H1 (cell line): ENCODE results near the gene DNAJB11. TPM values are rescaled to one million over a fixed set of nuclear protein-coding genes. Genes with fewer than 3 reads are reported as not detected.

Source experiments
- CTCF ChIA-PET: fragments of 300-600 bp; sonication (Branson Sonifier 250); formaldehyde crosslinking; loops from one replicate; lab custom pipeline; 2021; ENCODE audit not compliant: partially characterized antibody; lab: Charles Lee
- POLR2A ChIA-PET: fragments of 300-600 bp; sonication (Branson Sonifier 250); formaldehyde crosslinking; loops from one replicate; lab custom pipeline; 2021; ENCODE audit warnings: inconsistent platforms; ENCODE audit not compliant: partially characterized antibody; lab: Charles Lee
- DNase-seq, 2 experiments: peaks; one replicate each; pipeline versions ENCODE4 v3.0.0 to v3.0.0-alpha.2; 2010 to 2022; ENCODE audit warnings: low spot score in 2 of 2, low read depth in 1 of 2, mixed read lengths in 1 of 2
- FAIRE-seq: peaks from 2 replicates; lab custom pipeline; 2011; peaks lifted over from hg19 to GRCh38; lab: Jason Lieb, UNC
- H2AFZ ChIP-seq: 2 replicates; pipeline ENCODE4 v1.8.1; 2012; ENCODE audit warnings: low read length, inconsistent platforms
- H2AK5ac ChIP-seq: 2 replicates; pipeline ENCODE4 v1.6.1; 2013; ENCODE audit warnings: low read depth, low read length
- H2BK120ac ChIP-seq: replicated peaks from 2 replicates; pipeline ENCODE3; 2013; ENCODE audit warnings: low read depth, low read length, inconsistent platforms
- H2BK12ac ChIP-seq: 2 replicates; pipeline ENCODE4 v1.6.1; 2013; ENCODE audit warnings: low read depth, low read length
- H2BK15ac ChIP-seq: 2 replicates; pipeline ENCODE4 v1.6.1; 2013; ENCODE audit warnings: low read length
- H2BK20ac ChIP-seq: 2 replicates; pipeline ENCODE4 v1.6.1; 2013; ENCODE audit warnings: low read length
- H2BK5ac ChIP-seq: 2 replicates; pipeline ENCODE4 v1.6.1; 2013; ENCODE audit warnings: low read depth, low read length
- H3K14ac ChIP-seq: 2 replicates; pipeline ENCODE4 v1.6.1; 2013; ENCODE audit warnings: inconsistent platforms; ENCODE audit not compliant: insufficient read length
- H3K18ac ChIP-seq: 2 replicates; pipeline ENCODE4 v1.6.1; 2013; ENCODE audit warnings: low read length; ENCODE audit errors: extremely low read depth
- H3K23ac ChIP-seq: 2 replicates; pipeline ENCODE4 v1.6.1; 2013; ENCODE audit warnings: inconsistent platforms; ENCODE audit not compliant: insufficient read length
- H3K23me2 ChIP-seq: 2 replicates; pipeline ENCODE4 v1.6.1; 2013; ENCODE audit warnings: low read depth, low read length
- H3K27ac ChIP-seq: 2 replicates; pipeline ENCODE4 v1.6.1; 2011; ENCODE audit warnings: low read depth, low read length, inconsistent platforms
- H3K27me3 ChIP-seq, 4 experiments: replicated peaks in 1 of 4; 1 replicate in 1 of 4; 2 replicates in 3 of 4; pipeline versions ENCODE4 v1.6.1 to v1.8.1; 2011 to 2013; ENCODE audit warnings: low read length in 3 of 4, mild to moderate bottlenecking in 3 of 4, inconsistent platforms in 2 of 4, mixed read lengths in 2 of 4, moderate library complexity in 1 of 4; ENCODE audit not compliant: control insufficient read depth in 3 of 4, insufficient read depth in 3 of 4; ENCODE audit errors: extremely low read depth in 1 of 4
- H3K36me3 ChIP-seq, 4 experiments: 2 replicates each; pipeline versions ENCODE4 v1.6.1 to v1.8.1; 2011 to 2013; ENCODE audit warnings: mild to moderate bottlenecking in 4 of 4, low read length in 3 of 4, moderate library complexity in 2 of 4, control low read depth in 1 of 4, inconsistent platforms in 1 of 4; ENCODE audit not compliant: insufficient read depth in 4 of 4, control insufficient read depth in 2 of 4
- H3K4ac ChIP-seq: replicated peaks from 2 replicates; pipeline ENCODE3; 2013; ENCODE audit warnings: low read length, low read depth, mixed read lengths, inconsistent platforms; ENCODE audit not compliant: insufficient read length
- H3K4me1 ChIP-seq, 4 experiments: replicated peaks in 1 of 4; 1 replicate in 1 of 4; 2 replicates in 3 of 4; pipeline versions ENCODE4 v1.6.1 to v1.8.1; 2011 to 2013; ENCODE audit warnings: low read length in 3 of 4, inconsistent platforms in 2 of 4, mixed read lengths in 1 of 4; ENCODE audit not compliant: insufficient read depth in 4 of 4, control insufficient read depth in 3 of 4
- H3K4me2 ChIP-seq, 2 experiments: 2 replicates each; pipeline versions ENCODE4 v1.6.1 to v1.8.1; 2011 to 2013; ENCODE audit warnings: low read depth in 2 of 2, low read length in 2 of 2, control low read depth in 1 of 2, inconsistent platforms in 1 of 2, mild to moderate bottlenecking in 1 of 2; ENCODE audit not compliant: insufficient read depth in 1 of 2
- H3K4me3 ChIP-seq, 4 experiments: fragments of 200-600, 300-600 bp in 1 of 4; sonication (generic), shearing (Covaris generic), sonication (Bioruptor Twin) in 1 of 4; 2 replicates each; pipeline versions ENCODE4 v1.5.1 to v1.8.1; 2011 to 2016; ENCODE audit warnings: low read length in 4 of 4, low read depth in 3 of 4, control low read depth in 2 of 4, inconsistent platforms in 2 of 4, mild to moderate bottlenecking in 2 of 4, mixed read lengths in 1 of 4, moderate library complexity in 1 of 4; ENCODE audit not compliant: insufficient read depth in 2 of 4; ENCODE audit errors: extremely low read depth in 1 of 4
- H3K56ac ChIP-seq: replicated peaks from 2 replicates; pipeline ENCODE3; 2013; ENCODE audit warnings: low read depth, mild to moderate bottlenecking, mixed read lengths, low read length, inconsistent platforms; ENCODE audit not compliant: insufficient read length
- H3K79me1 ChIP-seq: 2 replicates; pipeline ENCODE4 v1.6.1; 2013; ENCODE audit warnings: low read depth, low read length, control low read depth
- H3K79me2 ChIP-seq, 2 experiments: 2 replicates each; pipeline versions ENCODE4 v1.6.1 to v1.8.1; 2012 to 2013; ENCODE audit warnings: low read length in 2 of 2, mild to moderate bottlenecking in 2 of 2, inconsistent platforms in 1 of 2; ENCODE audit not compliant: insufficient read depth in 2 of 2, control insufficient read depth in 1 of 2
- H3K9ac ChIP-seq, 4 experiments: replicated peaks in 1 of 4; 1 replicate in 1 of 4; 2 replicates in 3 of 4; pipeline versions ENCODE4 v1.6.1 to v1.8.1; 2011 to 2013; ENCODE audit warnings: low read depth in 3 of 4, low read length in 3 of 4, control low read depth in 2 of 4, mild to moderate bottlenecking in 2 of 4, moderate library complexity in 2 of 4, inconsistent platforms in 1 of 4; ENCODE audit errors: extremely low read depth in 1 of 4
- H3K9me3 ChIP-seq, 2 experiments: 2 replicates each; pipeline versions ENCODE4 v1.6.1 to v1.8.1; 2012 to 2013; ENCODE audit warnings: mild to moderate bottlenecking in 2 of 2, moderate library complexity in 2 of 2, control low read depth in 1 of 2, inconsistent platforms in 1 of 2, low read depth in 1 of 2, low read length in 1 of 2, mixed read lengths in 1 of 2; ENCODE audit not compliant: insufficient read depth in 2 of 2
- H4K20me1 ChIP-seq, 2 experiments: replicated peaks in 1 of 2; 2 replicates each; pipeline versions ENCODE3 to v1.8.1; 2011 to 2013; ENCODE audit warnings: inconsistent platforms in 2 of 2, low read length in 2 of 2, mild to moderate bottlenecking in 1 of 2; ENCODE audit not compliant: insufficient read depth in 2 of 2, control insufficient read depth in 1 of 2
- H4K5ac ChIP-seq: 2 replicates; pipeline ENCODE4 v1.6.1; 2013; ENCODE audit warnings: low read length, low read depth, mixed read lengths, inconsistent platforms; ENCODE audit not compliant: insufficient read length
- H4K8ac ChIP-seq: 2 replicates; pipeline ENCODE4 v1.8.0; 2013; ENCODE audit warnings: mild to moderate bottlenecking, moderate library complexity, low read length, inconsistent platforms; ENCODE audit not compliant: insufficient read depth; ENCODE audit errors: extremely low read depth
- H4K91ac ChIP-seq: replicated peaks from 2 replicates; pipeline ENCODE3; 2013; ENCODE audit warnings: low read length, mixed read lengths, inconsistent platforms; ENCODE audit not compliant: insufficient read length
- BRCA1 ChIP-seq: IDR thresholded peaks from 2 replicates; pipeline ENCODE4 v1.6.1; 2012; ENCODE audit warnings: low read depth, low read length, improper control_type of control experiment
- CBX5 ChIP-seq: fragments of 300-800, 300-1000 bp; sonication (generic); IDR thresholded peaks from 2 replicates; pipeline ENCODE4 v1.7.1; 2016; ENCODE audit warnings: antibody characterized with exemption, low read length, low read depth
- CEBPB ChIP-seq: IDR thresholded peaks from 2 replicates; pipeline ENCODE4 v1.6.1; 2012; ENCODE audit warnings: low read depth, low read length
- CHD2 ChIP-seq: IDR thresholded peaks from 2 replicates; pipeline ENCODE4 v1.6.1; 2012; ENCODE audit warnings: low read length, improper control_type of control experiment
- HDAC6 ChIP-seq: IDR thresholded peaks from one replicate; pipeline ENCODE4 v1.7.1; 2012; ENCODE audit warnings: low read depth, mild to moderate bottlenecking, inconsistent platforms, low read length, moderate library complexity
- KDM4A ChIP-seq: IDR thresholded peaks from one replicate; pipeline ENCODE4 v1.7.1; 2012; ENCODE audit warnings: low read depth, mild to moderate bottlenecking, moderate library complexity, low read length, inconsistent platforms; ENCODE audit not compliant: severe bottlenecking
- KDM5A ChIP-seq: fragments of 200-600 bp; IDR thresholded peaks from 2 replicates; pipeline ENCODE4 v1.7.1; 2012; ENCODE audit warnings: mild to moderate bottlenecking, low read length, inconsistent platforms, mixed read lengths
- NANOG ChIP-seq: IDR thresholded peaks from 2 replicates; pipeline ENCODE4 v1.6.1; 2011; ENCODE audit warnings: low read length, low read depth, mild to moderate bottlenecking, inconsistent platforms; ENCODE audit not compliant: insufficient read depth, poor library complexity, severe bottlenecking
- NRF1 ChIP-seq: IDR thresholded peaks from 2 replicates; pipeline ENCODE4 v1.6.1; 2011; ENCODE audit warnings: mild to moderate bottlenecking, low read depth, low read length, improper control_type of control experiment
- PHF8 ChIP-seq: fragments of 200-600 bp; sonication (generic); conservative IDR thresholded peaks from 2 replicates; pipeline ENCODE4 v1.7.1; 2012; ENCODE audit warnings: low read depth, mild to moderate bottlenecking, inconsistent platforms, low read length, moderate library complexity
- SP4 ChIP-seq: IDR thresholded peaks from 2 replicates; pipeline ENCODE4 v1.6.1; 2012; ENCODE audit warnings: low read length, inconsistent platforms
- TCF12 ChIP-seq: IDR thresholded peaks from 2 replicates; pipeline ENCODE4 v1.6.1; 2011; ENCODE audit warnings: low read depth, mild to moderate bottlenecking, low read length
- TEAD4 ChIP-seq: IDR thresholded peaks from 2 replicates; pipeline ENCODE4 v1.6.1; 2012; ENCODE audit warnings: low read depth, low read length, inconsistent platforms, mixed read lengths
- WGBS, 2 experiments: shearing (Covaris generic) in 1 of 2; methylation state at CpG; one replicate each; pipeline versions ENCODE4 v1.1.6 to v1.1.7; 2013 to 2015; ENCODE audit warnings: low lambda C conversion rate in 2 of 2, mixed read lengths in 2 of 2, inconsistent platforms in 1 of 2, low coverage in 1 of 2, missing lambda C conversion rate in 1 of 2; ENCODE audit not compliant: insufficient replicate concordance in 2 of 2, insufficient coverage in 1 of 2, insufficient read length in 1 of 2; ENCODE audit errors: extremely low coverage in 1 of 2, missing lambda C conversion rate in 1 of 2; 5-methylcytosine and 5-hydroxymethylcytosine counted together
- polyA plus RNA-seq, 7 experiments: library from polyadenylated mRNA; depleted of rRNA in 3 of 7; stranded (reverse) in 5 of 7; unstranded in 2 of 7; fragments of >200 nt in 5 of 7; fragments of 200-250 nt in 2 of 7; gene quantifications; 1 replicate in 5 of 7; 2 replicates in 1 of 7; 4 replicates in 1 of 7; pipeline versions ENCODE4 v1.2.1 to v1.2.3, GENCODE V29; 2011 to 2013; ENCODE audit warnings: missing spikeins in 2 of 7, mixed read lengths in 2 of 7
- total RNA-seq: library from RNA; stranded (reverse); fragmentation: NEBNext Ultra II Directional; extraction: Animal tissue kit (Norgen Biotek cat#: 25700); gene quantifications from 2 replicates; pipeline ENCODE4 v1.2.1, GENCODE V29; 2021
- TF ChIP-seq, protein P1 (sequence below): IDR thresholded peaks from 2 replicates; pipeline ENCODE4 v1.6.1; 2012; ENCODE audit warnings: low read length, inconsistent platforms

DNAJB11 gene
- total and polyA plus RNA-seq, 2 of the 8 experiments (the other 6 are each of a cell fraction or from before 2014, with no cell fraction given) = 14.6 to 63.9 TPM

DNA sequence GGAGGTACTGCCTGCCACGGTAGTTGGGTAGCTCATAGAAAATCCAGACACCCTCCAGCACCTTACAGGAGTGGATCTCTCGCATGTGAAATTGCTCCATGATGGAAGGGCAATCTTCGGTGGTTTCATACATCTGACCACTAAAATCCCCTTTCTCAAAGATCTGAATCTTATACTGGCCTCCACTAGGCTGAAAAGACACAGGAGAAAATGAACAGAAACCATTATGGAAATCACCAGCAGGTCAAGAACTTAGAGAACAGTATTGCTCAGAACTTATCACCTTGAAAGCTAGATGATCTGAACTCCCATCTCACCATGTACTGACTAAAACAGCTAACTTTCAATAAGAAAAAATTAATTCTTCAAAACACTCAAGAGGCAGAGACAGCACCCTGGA lies 31.7 kb upstream of the DNAJB11 start:
- no peak overlapping the region for H3K4ac ChIP-seq
- H3K23ac ChIP-seq = no peak overlapping the region
- no peak overlapping the region for H2AFZ ChIP-seq
- H3K36me3 ChIP-seq = no peaks in the 10 kb centered on the region
- H3K79me1 ChIP-seq = no peaks in the 10 kb centered on the region
- FAIRE-seq (no peak), DNase-seq (no peak)
- H2BK15ac ChIP-seq = no peak overlapping the region
- no peak overlapping the region for H2BK120ac ChIP-seq
- no peak overlapping the region for H3K27ac ChIP-seq
- no peak overlapping the region for H4K5ac ChIP-seq
- H3K23me2 ChIP-seq = no peaks in the 10 kb centered on the region
- no peak overlapping the region for H4K91ac ChIP-seq
- no peak overlapping the region for H2BK5ac ChIP-seq
- no peaks in the 10 kb centered on the region for H4K20me1 ChIP-seq
- H3K27me3 ChIP-seq = peaks cover 0 to 1% (median 0%) of the 10 kb centered on the region in 4 experiments; a peak in 1 of 7 replicates
- no peak overlapping the region for H3K4me3 ChIP-seq
- H3K4me2 ChIP-seq = no peak overlapping the region
- H3K4me1 ChIP-seq = no peaks in the 10 kb centered on the region
- no peaks in the 10 kb centered on the region for H3K79me2 ChIP-seq
- no peak overlapping the region for H2AK5ac ChIP-seq
- H3K9me3 ChIP-seq = no peaks in the 10 kb centered on the region
- no peak overlapping the region for H2BK20ac ChIP-seq
- CTCF ChIA-PET = interaction anchor here (0.9 to 11.7 kb wide), 28 partner anchors 11 to 595 kb away, joined by 3 to 146 read pairs (median 14); no protein-coding TSS in a partner anchor
- no peak overlapping the region for H3K56ac ChIP-seq
- 88% methylated on average over 3 of the region's 3 CpGs; no CpG with 5 or more reads in 1 of the 2 experiments for WGBS, 2 experiments
- no peak overlapping the region for H2BK12ac ChIP-seq
- POLR2A ChIA-PET = interaction anchor here (0.7 to 2.0 kb wide), 5 partner anchors 19 to 317 kb away, joined by 3 to 5 read pairs (median 3); no protein-coding TSS in a partner anchor
- H3K18ac ChIP-seq = no peak overlapping the region
- H3K9ac ChIP-seq = no peak overlapping the region
- no peak overlapping the region for H3K14ac ChIP-seq
- H4K8ac ChIP-seq = no peak overlapping the region
- TF ChIP-seq CHD2 (no peak), BRCA1 (no peak), NANOG (no peak), NRF1 (no peak), PHF8 (no peak), KDM5A (no peak), KDM4A (no peak), SP4 (no peak), TCF12 (no peak), CEBPB (no peak), TEAD4 (no peak), HDAC6 (no peak), CBX5 (no peak)
- TF ChIP-seq, protein P1, sequence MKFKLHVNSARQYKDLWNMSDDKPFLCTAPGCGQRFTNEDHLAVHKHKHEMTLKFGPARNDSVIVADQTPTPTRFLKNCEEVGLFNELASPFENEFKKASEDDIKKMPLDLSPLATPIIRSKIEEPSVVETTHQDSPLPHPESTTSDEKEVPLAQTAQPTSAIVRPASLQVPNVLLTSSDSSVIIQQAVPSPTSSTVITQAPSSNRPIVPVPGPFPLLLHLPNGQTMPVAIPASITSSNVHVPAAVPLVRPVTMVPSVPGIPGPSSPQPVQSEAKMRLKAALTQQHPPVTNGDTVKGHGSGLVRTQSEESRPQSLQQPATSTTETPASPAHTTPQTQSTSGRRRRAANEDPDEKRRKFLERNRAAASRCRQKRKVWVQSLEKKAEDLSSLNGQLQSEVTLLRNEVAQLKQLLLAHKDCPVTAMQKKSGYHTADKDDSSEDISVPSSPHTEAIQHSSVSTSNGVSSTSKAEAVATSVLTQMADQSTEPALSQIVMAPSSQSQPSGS = no peak
